ENCODE data around the gene PAF1.

PAF1 gene

DNA sequence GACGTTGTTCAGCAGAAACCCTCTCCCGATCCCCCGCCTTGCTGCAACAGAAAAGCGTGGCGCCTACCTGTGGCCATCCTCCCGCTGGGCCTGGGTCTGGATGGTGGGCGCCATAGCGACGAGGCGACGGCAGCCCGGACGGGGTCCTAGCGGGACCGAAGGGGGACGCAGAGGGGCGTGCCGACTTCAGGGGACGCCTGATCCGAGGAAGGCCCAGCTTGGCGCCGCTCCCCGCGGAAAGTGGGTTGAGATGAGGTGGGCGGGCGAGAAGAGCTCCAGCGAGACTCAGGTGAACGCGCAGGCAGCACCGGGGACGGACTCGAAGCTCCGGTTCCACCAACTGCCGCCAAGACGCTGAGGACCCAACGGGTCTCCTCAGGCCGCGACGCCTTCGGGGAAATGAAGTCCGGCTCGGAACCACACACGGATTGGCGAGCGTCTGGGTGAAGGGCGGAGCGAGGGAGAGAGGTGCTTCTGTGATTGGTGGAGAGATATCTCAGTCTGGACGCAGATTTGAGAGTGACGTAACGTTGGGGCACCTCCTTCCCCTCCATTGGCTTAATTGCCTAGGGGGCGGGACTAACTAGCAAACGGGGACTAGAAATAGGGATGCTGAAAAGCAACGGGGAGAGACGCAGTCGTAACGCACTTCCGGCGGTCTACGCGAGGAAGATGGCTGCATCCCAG lies at the start of gene PAF1, which contains the start of gene MED29:
Gene PAF1, minus strand, starts transcription at position 356 of the 687 bp plus-strand sequence. Its CDS starts 242 bp downstream, at position 114.
Gene MED29, plus strand, starts transcription at position 628 of the 687 bp plus-strand sequence. Its CDS starts 45 bp downstream, at position 673.
- DNase-seq (ENCODE audit: low read depth, low spot score) = peak; percentile 100

DNA sequence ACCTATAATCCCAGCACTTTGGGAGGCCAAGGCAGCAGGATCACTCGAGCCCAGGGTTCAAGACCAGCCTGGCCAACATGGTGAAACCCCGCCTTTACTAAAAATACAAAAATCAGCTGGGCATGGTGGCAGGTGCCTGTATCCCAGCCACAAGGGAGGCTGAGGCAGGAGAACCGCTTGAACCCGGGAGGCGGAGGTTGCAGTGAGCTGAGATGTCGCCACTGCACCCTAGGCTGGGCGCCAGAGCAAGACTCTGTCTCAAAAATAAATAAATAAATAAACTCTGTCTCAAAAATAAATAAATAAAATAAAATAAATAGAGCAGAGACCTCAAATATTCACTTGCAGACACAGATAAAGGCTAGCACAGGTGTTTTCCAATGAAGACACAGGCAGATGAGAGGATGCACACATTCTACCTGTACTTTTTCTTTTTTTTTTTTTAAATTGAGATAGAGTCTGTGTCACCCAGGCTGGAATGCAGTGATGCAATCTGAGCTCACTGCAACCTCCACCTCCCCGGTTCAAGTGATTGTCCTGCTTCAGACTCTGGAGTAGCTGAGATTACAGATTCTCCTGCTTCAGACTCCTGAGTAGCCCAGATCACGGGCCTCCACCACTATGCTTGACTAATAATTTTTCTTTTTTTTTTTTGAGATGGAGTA lies 47.5 kb upstream of the PAF1 start:
- DNase-seq (ENCODE audit: low read depth, low spot score) = peak; percentile 24

DNA sequence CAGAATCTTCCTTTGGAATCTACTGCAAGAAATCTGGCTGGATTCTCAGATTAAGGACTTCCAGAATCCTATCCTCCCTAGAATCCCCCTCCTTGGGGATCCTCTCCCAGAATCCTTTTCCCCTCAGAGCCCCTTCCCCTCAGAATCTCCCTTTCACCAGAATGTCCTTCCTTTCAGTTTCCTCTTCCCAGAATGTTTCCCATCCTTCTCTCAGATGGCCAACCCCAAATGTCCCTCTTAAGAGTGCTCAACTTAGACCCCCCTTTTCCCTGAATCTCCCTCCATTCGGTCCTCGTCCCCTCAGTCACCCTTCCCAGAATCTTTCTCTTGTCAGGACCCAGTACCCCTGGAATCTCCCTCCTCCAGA lies 45.4 kb upstream of the PAF1 start:
- no peak for DNase-seq (ENCODE audit: low read depth, low spot score)

DNA sequence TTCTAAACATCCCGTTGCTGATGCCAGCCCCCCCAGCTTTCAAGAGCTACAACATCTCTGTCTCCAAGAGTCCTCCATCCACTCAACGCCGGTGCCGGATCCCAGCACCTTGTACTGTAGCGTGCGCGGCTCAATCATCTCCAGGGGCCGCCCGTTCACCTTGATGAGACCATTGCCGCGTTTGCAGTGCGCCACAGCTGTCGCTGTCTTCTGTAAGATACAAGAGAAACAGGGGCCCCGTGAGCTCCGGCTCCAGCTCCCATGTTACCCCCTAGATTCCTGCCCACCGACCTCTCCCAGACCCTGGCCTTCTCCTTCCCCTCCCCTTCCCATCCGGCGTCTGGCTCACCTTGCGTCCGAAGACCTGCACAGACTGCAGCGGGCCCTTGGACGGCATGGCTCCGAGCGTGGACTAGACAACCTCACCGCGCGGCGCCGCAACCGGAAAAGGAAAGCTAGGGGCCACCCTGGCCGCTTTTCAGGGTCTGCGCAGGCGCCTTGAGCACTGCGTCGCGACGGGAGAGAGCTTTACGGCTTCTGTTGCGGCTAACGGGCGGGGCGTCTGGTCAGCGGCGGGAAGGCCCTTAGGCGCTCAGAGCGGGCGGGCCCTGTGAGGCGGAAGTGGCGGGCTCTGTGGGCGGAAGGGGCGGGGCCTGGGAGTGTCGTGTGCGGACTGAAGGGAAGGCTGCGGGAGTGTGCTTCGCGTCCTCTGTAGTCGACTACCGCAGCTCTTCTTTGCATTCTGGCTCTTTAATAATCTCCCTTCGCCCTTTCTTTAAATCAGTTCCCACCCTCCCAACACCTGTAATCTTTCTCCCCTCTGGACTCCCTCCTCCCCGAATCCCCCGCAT lies 44.8 kb upstream of the PAF1 start, which contains the start of gene RPS16:
Gene RPS16, minus strand, starts transcription at position 451 of the 851 bp plus-strand sequence. Its CDS starts 54 bp downstream, at position 397.
- peak; percentile 99 for DNase-seq (ENCODE audit: low read depth, low spot score)

DNA sequence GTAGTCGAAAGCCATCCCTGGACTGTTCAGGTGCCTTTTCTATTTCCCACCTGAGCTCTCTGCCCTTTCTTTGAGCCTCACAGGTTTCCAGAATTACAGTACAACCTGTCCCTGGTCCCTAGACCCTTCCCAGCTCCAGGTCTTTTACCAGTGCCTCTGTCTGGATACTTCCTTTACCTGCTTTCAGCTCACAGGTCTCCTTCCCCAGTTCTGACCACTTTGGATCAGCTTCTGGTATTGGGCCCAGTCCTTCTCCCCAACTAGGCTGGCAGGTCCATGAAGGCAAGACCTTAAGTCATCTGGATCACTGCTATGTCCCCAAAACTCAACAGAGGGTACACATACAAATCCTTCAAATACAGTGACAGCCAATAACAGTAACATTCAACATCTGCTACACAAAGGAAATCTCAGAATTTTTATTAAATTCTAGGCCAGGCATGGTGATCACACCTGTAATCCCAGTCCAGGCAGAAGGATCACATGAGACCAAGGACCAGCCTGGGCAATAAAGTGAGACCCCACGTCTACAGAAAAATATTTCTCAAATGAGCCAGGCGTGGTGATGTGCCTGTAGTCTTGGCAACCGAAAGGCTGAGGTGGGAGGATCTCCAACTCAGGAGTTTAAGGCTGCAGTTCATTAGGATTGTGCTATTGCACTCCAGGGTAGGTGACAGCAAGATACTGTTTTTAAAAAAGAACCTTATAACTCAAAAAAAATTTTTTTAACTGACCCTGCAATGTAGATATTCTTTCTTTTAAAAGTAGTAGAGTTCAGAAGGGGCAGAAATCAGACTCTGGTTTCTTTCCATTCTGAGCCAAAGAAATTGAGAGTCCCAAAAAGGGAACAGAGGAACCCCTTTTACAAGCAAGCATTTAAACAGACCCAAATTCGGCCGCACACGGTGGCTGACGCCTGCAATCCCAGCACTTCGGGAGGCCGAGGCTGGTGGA lies 43.5 kb upstream of the PAF1 start:
- DNase-seq (ENCODE audit: low read depth, low spot score) = no peak

DNA sequence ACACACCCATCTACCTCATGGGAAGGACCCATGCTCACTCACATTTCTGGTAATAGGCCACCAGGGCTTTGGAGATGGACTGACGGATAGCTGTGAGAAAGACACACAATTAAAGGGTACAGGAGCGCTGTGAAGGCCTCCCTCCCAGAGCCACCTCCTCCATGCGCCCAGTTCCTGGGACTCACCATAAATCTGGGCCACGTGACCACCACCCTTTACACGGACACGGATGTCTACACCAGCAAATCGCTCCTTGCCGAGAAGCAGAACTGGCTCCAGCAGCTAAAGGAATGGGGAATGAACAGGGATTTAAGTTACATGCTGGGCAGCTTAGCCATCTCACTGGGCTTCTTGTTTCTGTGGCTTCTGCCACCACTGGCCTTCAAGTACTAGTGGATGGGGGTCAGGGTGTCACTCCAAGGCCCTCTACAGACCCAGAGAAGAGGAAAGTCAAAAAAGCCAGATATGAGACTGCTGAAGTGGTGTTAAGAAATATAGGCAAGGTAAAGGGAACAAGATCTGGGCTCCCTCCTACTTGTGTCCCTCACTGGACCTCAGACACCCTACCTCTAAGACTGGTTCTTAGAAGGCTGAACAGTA lies 42.7 kb upstream of the PAF1 start:
- no peak for DNase-seq (ENCODE audit: low read depth, low spot score)

DNA sequence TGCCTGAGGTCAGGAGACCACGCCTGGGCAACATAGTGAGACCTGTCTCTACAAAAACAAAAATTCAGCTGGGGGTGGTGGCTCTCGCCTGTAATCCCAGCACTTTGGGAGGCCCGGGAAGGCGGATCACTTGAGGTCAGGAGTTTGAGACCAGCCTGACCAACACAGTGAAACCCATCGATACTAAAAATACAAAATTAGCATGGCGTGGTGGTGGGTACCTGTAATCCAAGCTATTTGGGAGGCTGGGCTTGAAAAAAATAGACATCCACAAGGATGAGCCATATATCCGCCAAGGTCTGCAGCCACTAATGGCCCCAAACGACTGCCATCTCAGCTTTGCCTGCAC lies 41.7 kb upstream of the PAF1 start:
- no peak for DNase-seq (ENCODE audit: low read depth, low spot score)

DNA sequence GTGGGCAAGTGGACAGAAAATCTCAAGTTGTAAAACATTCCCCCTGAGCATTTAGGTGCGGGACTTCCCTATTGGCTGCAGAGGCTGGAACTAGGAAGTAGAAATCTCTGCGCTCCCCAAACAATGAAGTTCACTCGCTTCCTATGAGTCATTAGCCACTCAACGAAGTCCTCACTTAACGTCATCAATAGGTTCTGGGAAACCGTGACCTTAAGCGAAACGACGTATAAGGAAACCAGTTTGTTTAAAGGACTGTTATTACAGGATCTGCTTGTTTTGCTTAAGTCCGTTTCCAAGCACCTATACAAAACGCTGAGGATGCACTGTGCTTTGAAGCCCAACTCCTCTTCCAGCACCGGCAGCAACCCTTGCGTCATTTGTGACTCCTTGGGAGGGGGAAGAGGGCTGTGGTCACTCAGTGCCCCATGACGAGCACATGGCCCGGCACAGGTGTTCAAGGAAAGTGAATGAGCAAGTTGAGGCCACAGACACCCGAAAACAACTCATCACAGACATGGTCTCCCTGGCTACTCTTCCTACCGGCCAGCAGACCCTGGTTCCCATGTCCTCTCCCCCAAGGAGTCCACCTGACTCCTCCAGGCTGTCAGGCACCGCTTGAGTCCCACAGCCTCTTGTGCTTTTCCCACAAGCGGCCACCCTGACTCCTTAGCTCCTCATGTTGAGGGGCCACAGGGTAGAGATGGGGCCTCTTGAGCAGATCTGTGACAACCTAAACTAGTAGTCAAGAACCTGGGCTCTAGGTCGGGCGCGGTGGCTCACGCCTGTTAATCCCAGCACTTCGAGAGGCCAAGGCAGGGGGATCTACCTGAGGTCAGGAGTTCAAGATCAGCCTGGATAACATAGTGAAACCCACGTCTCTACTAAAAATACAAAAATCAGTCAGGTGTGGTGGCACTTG lies 40.0 kb upstream of the PAF1 start:
- peak; percentile 82 for DNase-seq (ENCODE audit: low read depth, low spot score)

DNA sequence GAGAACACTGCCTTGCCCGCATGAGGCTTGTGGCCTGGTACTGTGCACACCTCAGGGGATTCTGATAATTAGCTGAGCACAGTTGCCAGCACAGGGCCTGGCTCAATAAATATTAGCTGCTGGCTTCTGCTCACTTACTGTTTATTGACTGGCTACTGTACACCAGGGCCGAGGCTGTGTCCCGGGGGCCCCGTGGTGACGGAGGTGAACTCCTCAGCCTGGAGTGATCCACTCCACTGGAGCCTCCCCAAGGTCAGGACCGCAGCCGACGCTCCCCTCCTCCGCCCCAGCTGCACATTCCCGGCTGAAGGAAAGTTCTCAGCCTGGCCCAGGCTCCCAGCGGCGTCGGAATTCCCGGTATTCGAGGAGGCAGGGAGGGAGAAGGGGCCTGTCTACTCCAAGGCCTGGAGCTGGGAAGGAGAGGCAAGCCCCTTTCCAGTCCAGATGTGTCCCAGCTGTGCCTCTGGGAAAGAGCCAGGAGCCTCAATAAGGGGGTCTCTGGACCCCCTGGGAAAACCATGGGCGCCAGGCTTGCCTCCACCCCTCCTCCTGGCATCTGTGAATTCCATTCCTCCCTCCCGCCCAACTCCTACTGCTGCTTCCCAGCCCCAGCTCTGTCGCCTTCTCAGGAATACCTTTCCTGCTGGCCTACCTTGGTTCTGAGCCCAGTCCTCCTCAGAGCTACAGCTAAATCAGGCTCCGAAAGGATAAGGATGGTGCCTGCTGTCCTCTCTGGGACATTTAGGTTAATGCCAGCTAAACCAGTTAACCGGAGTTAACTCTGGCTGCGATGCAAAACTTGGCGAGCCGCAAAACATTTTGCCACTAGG lies 37.6 kb upstream of the PAF1 start:
- peak; percentile 94 for DNase-seq (ENCODE audit: low read depth, low spot score)

DNA sequence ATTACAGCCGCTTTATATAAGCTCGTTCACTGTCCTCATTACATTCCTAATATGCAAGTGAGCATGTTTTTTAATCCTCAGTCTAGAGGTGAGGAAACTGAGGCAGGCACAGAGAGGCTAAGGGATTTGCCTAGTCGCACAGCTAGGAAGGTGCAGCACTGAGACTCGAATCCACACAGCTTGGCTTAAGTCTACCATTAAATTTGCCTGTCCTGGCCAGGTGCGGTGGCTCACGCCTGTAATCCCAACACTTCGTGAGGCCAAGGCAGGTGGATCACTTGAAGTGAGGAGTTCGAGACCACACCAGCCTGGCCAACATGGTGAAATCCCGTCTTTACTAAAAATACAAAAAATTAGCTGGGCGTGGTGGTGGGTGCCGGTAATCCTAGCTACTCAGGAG lies 36.8 kb upstream of the PAF1 start:
- no peak for DNase-seq (ENCODE audit: low read depth, low spot score)

DNA sequence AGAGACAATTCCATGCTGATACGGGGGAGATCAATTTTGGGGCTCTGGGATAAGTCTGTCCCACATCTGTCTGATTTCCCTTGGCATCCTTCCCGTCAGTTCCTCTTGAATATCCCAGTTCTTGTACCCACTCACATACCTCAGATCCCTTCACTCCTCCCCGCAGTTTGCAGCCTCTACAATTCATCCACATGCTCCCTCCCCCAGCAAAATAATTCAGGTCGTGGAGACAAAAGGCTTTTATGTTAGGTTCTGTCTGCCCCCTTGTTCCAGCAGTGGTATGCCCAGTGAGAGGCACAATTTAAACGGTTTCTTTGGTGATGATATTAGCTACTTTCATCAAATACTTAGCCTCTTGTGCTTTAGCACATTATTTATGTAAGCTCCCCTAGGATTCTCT lies 35.3 kb upstream of the PAF1 start:
- no peak for DNase-seq (ENCODE audit: low read depth, low spot score)

DNA sequence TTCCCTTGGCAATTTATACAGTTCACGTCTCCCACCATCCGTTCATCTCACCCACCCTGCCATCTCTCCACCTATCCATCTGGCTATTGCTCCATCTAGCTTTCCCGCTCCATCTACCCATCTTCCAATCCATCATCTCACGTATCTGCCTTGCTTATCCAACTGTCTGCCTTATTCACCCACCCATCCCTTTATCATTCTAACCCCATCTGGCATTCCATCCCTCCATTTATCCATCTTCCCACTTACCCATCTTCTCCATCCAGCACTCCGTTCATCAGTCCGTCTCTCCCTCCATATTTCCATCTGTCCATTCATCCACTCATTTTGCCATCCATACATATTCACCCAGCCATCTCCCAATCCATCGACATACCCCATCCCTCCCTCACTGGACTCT lies 34.8 kb upstream of the PAF1 start:
- no peak for DNase-seq (ENCODE audit: low read depth, low spot score)

DNA sequence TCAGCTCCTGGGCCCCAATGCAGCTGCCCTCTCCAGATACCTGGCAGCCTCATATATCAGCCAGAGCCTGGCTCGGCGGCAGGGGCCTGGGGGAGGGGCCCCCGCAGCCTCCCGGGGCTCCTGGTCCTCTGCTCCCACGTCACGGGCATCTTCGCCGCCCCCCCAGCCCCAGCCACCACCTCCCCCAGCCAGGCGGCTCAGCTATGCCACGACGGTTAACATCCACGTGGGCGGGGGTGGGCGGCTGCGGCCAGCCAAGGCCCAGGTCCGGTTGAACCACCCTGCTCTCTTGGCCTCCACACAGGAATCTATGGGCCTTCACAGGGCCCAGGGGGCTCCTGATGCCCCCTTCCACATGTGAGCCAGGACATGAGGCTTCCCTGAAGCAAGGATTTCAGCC lies 34.0 kb upstream of the PAF1 start:
- DNase-seq (ENCODE audit: low read depth, low spot score) = no peak

DNA sequence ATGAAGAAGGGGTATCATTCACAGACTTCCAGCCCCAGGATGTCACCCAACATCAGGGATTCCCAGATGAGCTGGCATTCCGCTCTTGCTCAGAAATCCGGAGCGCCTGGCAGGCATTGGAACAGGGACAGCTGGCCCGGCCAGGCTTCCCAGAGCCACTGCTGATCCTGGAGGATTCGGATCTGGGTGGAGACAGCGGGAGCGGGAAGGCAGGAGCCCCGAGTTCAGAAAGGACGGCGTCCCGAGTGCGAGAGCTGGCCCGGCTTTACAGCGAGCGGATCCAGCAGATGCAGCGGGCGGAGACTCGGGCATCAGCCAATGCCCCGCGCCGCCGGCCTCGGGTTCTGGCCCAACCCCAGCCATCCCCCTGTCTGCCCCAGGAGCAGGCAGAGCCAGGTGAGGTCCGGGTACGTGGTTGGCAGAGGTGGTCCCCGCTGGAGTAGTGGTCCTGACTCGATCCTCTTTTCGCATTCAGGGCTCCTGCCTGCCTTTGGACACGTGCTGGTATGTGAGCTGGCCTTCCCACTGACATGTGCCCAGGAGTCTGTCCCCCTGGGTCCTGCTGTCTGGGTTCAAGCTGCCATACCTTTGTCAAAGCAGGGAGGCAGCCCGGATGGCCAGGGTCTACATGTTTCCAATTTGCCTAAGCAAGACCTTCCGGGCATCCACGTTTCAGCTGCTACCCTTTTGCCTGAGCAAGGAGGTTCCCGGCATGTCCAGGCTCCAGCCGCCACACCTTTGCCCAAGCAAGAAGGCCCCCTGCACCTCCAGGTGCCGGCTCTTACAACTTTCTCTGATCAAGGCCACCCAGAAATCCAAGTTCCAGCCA lies 32.6 kb upstream of the PAF1 start:
- no peak for DNase-seq (ENCODE audit: low read depth, low spot score)

DNA sequence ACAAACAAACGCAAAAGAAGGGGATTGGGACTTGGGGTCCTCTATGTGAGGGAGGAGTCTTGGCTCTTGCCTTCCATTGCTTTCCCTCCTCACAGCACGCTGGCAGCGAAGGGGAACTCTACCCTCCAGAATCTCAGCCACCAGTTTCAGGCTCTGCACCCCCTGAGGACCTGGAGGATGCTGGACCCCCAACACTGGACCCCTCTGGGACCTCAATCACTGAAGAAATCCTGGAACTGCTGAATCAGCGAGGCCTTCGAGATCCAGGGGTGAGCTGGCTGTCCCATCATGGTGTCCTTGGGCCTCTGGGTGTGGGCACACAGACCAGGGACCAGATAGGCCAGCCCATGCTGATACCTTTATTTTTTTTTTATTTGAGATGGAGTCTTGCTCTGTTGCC lies 31.1 kb upstream of the PAF1 start:
- no peak for DNase-seq (ENCODE audit: low read depth, low spot score)

DNA sequence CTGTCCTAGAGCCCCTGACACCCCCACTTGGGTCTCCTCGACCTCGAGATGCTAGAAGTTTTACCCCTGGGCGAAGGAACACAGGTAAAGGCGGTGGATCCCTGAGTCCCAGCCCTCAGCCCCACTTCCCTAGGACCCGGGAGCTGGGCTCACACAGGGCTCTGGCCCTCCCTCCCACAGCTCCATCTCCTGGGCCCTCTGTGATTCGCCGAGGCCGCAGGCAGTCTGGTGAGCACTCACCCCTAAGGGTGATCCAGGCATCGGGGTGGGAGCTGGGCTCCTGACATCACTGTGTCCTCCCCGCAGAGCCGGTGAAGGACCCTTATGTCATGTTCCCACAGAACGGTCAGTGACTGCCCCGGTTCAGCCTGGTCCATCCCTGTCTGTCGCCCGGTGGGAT lies 29.9 kb upstream of the PAF1 start:
- DNase-seq (ENCODE audit: low read depth, low spot score) = no peak

DNA sequence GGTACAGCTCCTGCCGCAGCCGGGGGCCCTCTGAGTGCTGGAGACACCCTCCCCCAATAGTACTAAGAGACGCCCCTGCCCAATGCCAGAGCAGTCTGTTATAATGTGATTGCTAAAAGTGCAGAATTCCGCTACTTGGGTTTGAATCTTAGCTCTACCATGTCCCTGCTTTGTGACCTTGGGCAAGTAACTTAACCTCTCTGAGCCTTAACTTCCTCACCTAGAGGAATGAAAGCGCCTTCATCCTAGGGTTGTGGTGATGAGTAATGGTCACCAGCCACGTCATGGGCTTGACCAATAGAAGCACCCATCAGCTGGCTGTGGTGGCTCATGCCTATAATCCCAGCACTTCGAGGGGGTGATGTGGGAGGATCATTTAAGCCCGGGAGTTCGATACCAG lies 28.1 kb upstream of the PAF1 start:
- DNase-seq (ENCODE audit: low read depth, low spot score) = no peak
